Nephron (organoid): ENCODE results near the gene NDUFA3.

Source experiments
- H3K27ac Mint-ChIP-seq, 3 experiments: 2 replicates each; pipeline ENCODE4 v1.8.0; 2020; ENCODE audit warnings: mixed read lengths in 3 of 3, mild to moderate bottlenecking in 2 of 3, moderate library complexity in 1 of 3
- H3K27me3 Mint-ChIP-seq: 2 replicates; pipeline ENCODE4 v1.8.0; 2021; ENCODE audit warnings: low read depth, mild to moderate bottlenecking, moderate library complexity, mixed read lengths
- H3K36me3 Mint-ChIP-seq: 2 replicates; pipeline ENCODE4 v1.8.0; 2020; ENCODE audit warnings: low read depth, mixed read lengths
- H3K4me1 Mint-ChIP-seq: 2 replicates; pipeline ENCODE4 v1.8.0; 2020; ENCODE audit warnings: mixed read lengths
- H3K4me3 Mint-ChIP-seq, 3 experiments: 2 replicates each; pipeline ENCODE4 v1.8.0; 2020; ENCODE audit warnings: mild to moderate bottlenecking in 3 of 3, mixed read lengths in 3 of 3, moderate library complexity in 2 of 3
- H3K9me3 Mint-ChIP-seq: 2 replicates; pipeline ENCODE4 v1.8.0; 2020; ENCODE audit warnings: mixed read lengths
- CTCF ChIP-seq, 3 experiments: fragments of 200-600 bp; sonication (generic); IDR thresholded peaks; one replicate each; pipeline ENCODE4 v1.5.0; 2021; ENCODE audit warnings: antibody characterized with exemption in 3 of 3; ENCODE audit not compliant: unreplicated experiment in 3 of 3

Gene NDUFA3

GRCh38 chr19:54138489-54139256 is 36.0 kb downstream of the NDUFA3 start:
- no peak for TF ChIP-seq CTCF (IDR thresholded peaks at IDR 0.05; ENCODE audit: unreplicated experiment in 3 of 3)
- Mint-ChIP-seq H3K4me3 (peak overlapping the region; percentile 85 to 93 (median 91)), H3K9me3 (no peaks in the 10 kb centered on the region), H3K27ac (peak overlapping the region; percentile 86 to 93 (median 89)), H3K27me3 (no peaks in the 10 kb centered on the region), H3K36me3 (peaks cover 30% of the 10 kb centered on the region), H3K4me1 (peaks cover 39% of the 10 kb centered on the region)

- H3K27ac Mint-ChIP-seq = no peak overlapping the region
- no peaks in the 10 kb centered on the region for H3K27me3 Mint-ChIP-seq
- peaks cover 33% of the 10 kb centered on the region for H3K4me1 Mint-ChIP-seq
- no peak for TF ChIP-seq CTCF (IDR thresholded peaks at IDR 0.05; ENCODE audit: unreplicated experiment in 3 of 3)
- peak overlapping the region; percentile 50 to 85 (median 80) for H3K4me3 Mint-ChIP-seq
- H3K36me3 Mint-ChIP-seq = peaks cover 45% of the 10 kb centered on the region
- no peaks in the 10 kb centered on the region for H3K9me3 Mint-ChIP-seq
Measured at GRCh38 chr19:54141356-54141755, 38.7 kb downstream of the NDUFA3 start.

GRCh38 chr19:54142166-54142780 is 39.6 kb downstream of the NDUFA3 start:
- Mint-ChIP-seq H3K4me3 (peak overlapping the region; percentile 50 to 85 (median 80)), H3K4me1 (peaks cover 28% of the 10 kb centered on the region), H3K27ac (peak overlapping the region; percentile 4 to 71 (median 42)), H3K27me3 (no peaks in the 10 kb centered on the region), H3K9me3 (no peaks in the 10 kb centered on the region), H3K36me3 (peaks cover 54% of the 10 kb centered on the region)
- no peak for TF ChIP-seq CTCF (IDR thresholded peaks at IDR 0.05; ENCODE audit: unreplicated experiment in 3 of 3)

- Mint-ChIP-seq H3K9me3 (no peaks in the 10 kb centered on the region), H3K27ac (no peak overlapping the region), H3K36me3 (peaks cover 70% of the 10 kb centered on the region), H3K27me3 (no peaks in the 10 kb centered on the region), H3K4me3 (no peak overlapping the region), H3K4me1 (peaks cover 14% of the 10 kb centered on the region)
- TF ChIP-seq CTCF (IDR thresholded peaks at IDR 0.05; ENCODE audit: unreplicated experiment in 3 of 3) = no peak
Measured at GRCh38 chr19:54145541-54146158, 43.0 kb downstream of the NDUFA3 start.

GRCh38 chr19:54147676-54148075 is 45.0 kb downstream of the NDUFA3 start:
- peaks cover 4% of the 10 kb centered on the region for H3K4me1 Mint-ChIP-seq
- H3K4me3 Mint-ChIP-seq = peak overlapping the region in 2 of 3 experiments; percentile 40 to 51
- H3K27me3 Mint-ChIP-seq = no peaks in the 10 kb centered on the region
- peak overlapping the region; percentile 80 to 89 (median 87) for H3K27ac Mint-ChIP-seq
- TF ChIP-seq CTCF (IDR thresholded peaks at IDR 0.05; ENCODE audit: unreplicated experiment in 3 of 3) = no peak
- no peaks in the 10 kb centered on the region for H3K9me3 Mint-ChIP-seq
- H3K36me3 Mint-ChIP-seq = peaks cover 69% of the 10 kb centered on the region
